HEK293 (cell line): ENCODE measurements around the gene PLIN5.
A peak's percentile ranks its signal among the peaks of the same experiment; 100 is the strongest.

Experiments
- CTCF ChIA-PET: fragments of 350-600 bp; formaldehyde crosslinking; extraction: SDS; loops from one replicate; lab custom pipeline; 2021; ENCODE audit warnings: antibody characterized with exemption; lab: Yijun Ruan, JAX
- POLR2A ChIA-PET: fragments of 300-600 bp; formaldehyde crosslinking; extraction: SDS; loops from one replicate; lab custom pipeline; 2020; ENCODE audit warnings: antibody characterized with exemption, inconsistent platforms; lab: Yijun Ruan, JAX
- H3K27ac ChIP-seq: fragments of 200-500 bp; sonication (Bioruptor generic); 2 replicates; pipeline ENCODE4 v1.5.1; 2014; ENCODE audit warnings: low read depth, low read length, control low read depth, inconsistent platforms; ENCODE audit errors: extremely low read depth
- H3K36me3 ChIP-seq, 2 experiments: fragments of 200-500 bp in 1 of 2; sonication (Bioruptor generic) in 1 of 2; 1 replicate in 1 of 2; 2 replicates in 1 of 2; pipeline ENCODE4 v1.5.1; 2014 to 2017; ENCODE audit warnings: inconsistent platforms in 2 of 2, low read length in 2 of 2; ENCODE audit not compliant: control insufficient read depth in 2 of 2, insufficient read depth in 1 of 2
- H3K4me1 ChIP-seq: fragments of 200-500 bp; sonication (Bioruptor generic); 2 replicates; pipeline ENCODE4 v1.5.1; 2014; ENCODE audit warnings: mild to moderate bottlenecking, low read length, inconsistent platforms; ENCODE audit not compliant: control insufficient read depth, insufficient read depth
- H3K4me3 ChIP-seq: 2 replicates; pipeline ENCODE4 v1.5.1; 2011; ENCODE audit warnings: low read depth, mild to moderate bottlenecking, control low read depth, low read length, moderate library complexity
- H3K9me3 ChIP-seq: fragments of 200-500 bp; sonication (Bioruptor generic); 2 replicates; pipeline ENCODE4 v1.5.1; 2014; ENCODE audit warnings: low read depth, low read length, inconsistent platforms; ENCODE audit not compliant: control insufficient read depth, insufficient read depth
- EGR2 ChIP-seq: fragments of 450-650 bp; formaldehyde crosslinking; IDR thresholded peaks from 2 replicates; pipeline ENCODE4 v1.5.1; 2016; ENCODE audit warnings: low read depth, missing biosample characterization, missing genetic modification characterization
- KLF8 ChIP-seq: fragments of 450-650 bp; formaldehyde crosslinking; IDR thresholded peaks from 2 replicates; pipeline ENCODE4 v1.5.1; 2016; ENCODE audit warnings: missing biosample characterization, missing genetic modification characterization
- SALL2 ChIP-seq: fragments of 450-650 bp; formaldehyde crosslinking; IDR thresholded peaks from 2 replicates; pipeline ENCODE4 v1.5.0; 2017; ENCODE audit warnings: missing biosample characterization, mild to moderate bottlenecking, missing genetic modification characterization, borderline replicate concordance
- SP2 ChIP-seq: fragments of 450-650 bp; formaldehyde crosslinking; IDR thresholded peaks from 2 replicates; pipeline ENCODE4 v1.5.1; 2016; ENCODE audit warnings: missing biosample characterization, missing genetic modification characterization
- TCF7L2 ChIP-seq: IDR thresholded peaks from 2 replicates; pipeline ENCODE4 v1.6.1; 2011; ENCODE audit warnings: low read depth, mild to moderate bottlenecking, inconsistent platforms, low read length, moderate library complexity, borderline replicate concordance
- YY1 ChIP-seq: fragments of 450-650 bp; formaldehyde crosslinking; IDR thresholded peaks from 2 replicates; pipeline ENCODE4 v1.5.1; 2018; ENCODE audit warnings: missing biosample characterization, missing genetic modification characterization
- ZBTB17 ChIP-seq: fragments of 450-650 bp; formaldehyde crosslinking; IDR thresholded peaks from 2 replicates; pipeline ENCODE4 v1.5.1; 2016; ENCODE audit warnings: missing biosample characterization, missing genetic modification characterization
- ZEB2 ChIP-seq: fragments of 450-650 bp; formaldehyde crosslinking; IDR thresholded peaks from 2 replicates; pipeline ENCODE4 v1.5.1; 2016; ENCODE audit warnings: missing biosample characterization, missing genetic modification characterization
- ZNF146 ChIP-seq: fragments of 450-650 bp; formaldehyde crosslinking; IDR thresholded peaks from 2 replicates; pipeline ENCODE4 v1.5.1; 2016; ENCODE audit warnings: missing biosample characterization, missing genetic modification characterization
- ZNF2 ChIP-seq: fragments of 450-650 bp; formaldehyde crosslinking; IDR thresholded peaks from 2 replicates; pipeline ENCODE4 v1.5.1; 2016; ENCODE audit warnings: missing biosample characterization, missing genetic modification characterization
- ZNF239 ChIP-seq: fragments of 450-650 bp; formaldehyde crosslinking; IDR thresholded peaks from 2 replicates; pipeline ENCODE4 v1.5.1; 2016; ENCODE audit warnings: missing biosample characterization, missing genetic modification characterization
- ZNF311 ChIP-seq: fragments of 450-650 bp; formaldehyde crosslinking; IDR thresholded peaks from 2 replicates; pipeline ENCODE4 v1.5.1; 2017; ENCODE audit warnings: missing biosample characterization, missing genetic modification characterization, borderline replicate concordance
- ZNF391 ChIP-seq: fragments of 450-650 bp; formaldehyde crosslinking; IDR thresholded peaks from 2 replicates; pipeline ENCODE4 v1.5.1; 2016; ENCODE audit warnings: low read depth, missing biosample characterization, missing genetic modification characterization, borderline replicate concordance
- ZNF558 ChIP-seq: fragments of 450-650 bp; formaldehyde crosslinking; IDR thresholded peaks from 2 replicates; pipeline ENCODE4 v1.5.1; 2016; ENCODE audit warnings: missing biosample characterization, missing genetic modification characterization
- ZNF621 ChIP-seq: fragments of 450-650 bp; formaldehyde crosslinking; IDR thresholded peaks from 2 replicates; pipeline ENCODE4 v1.5.1; 2017; ENCODE audit warnings: missing biosample characterization, missing genetic modification characterization
- ZNF623 ChIP-seq: fragments of 450-650 bp; formaldehyde crosslinking; IDR thresholded peaks from 2 replicates; pipeline ENCODE4 v1.5.1; 2016; ENCODE audit warnings: missing biosample characterization, missing genetic modification characterization
- ZNF629 ChIP-seq: fragments of 450-650 bp; formaldehyde crosslinking; IDR thresholded peaks from 2 replicates; pipeline ENCODE4 v1.5.1; 2017; ENCODE audit warnings: missing biosample characterization, missing genetic modification characterization
- ZSCAN16 ChIP-seq: fragments of 450-650 bp; formaldehyde crosslinking; IDR thresholded peaks from 2 replicates; pipeline ENCODE4 v1.5.1; 2016; ENCODE audit warnings: missing biosample characterization, missing genetic modification characterization
- ZSCAN30 ChIP-seq: fragments of 450-650 bp; IDR thresholded peaks from 2 replicates; pipeline ENCODE4 v1.5.1; 2018; ENCODE audit warnings: missing biosample characterization, mild to moderate bottlenecking, missing genetic modification characterization, moderate library complexity
- ZXDB ChIP-seq: fragments of 450-650 bp; formaldehyde crosslinking; IDR thresholded peaks from 2 replicates; pipeline ENCODE4 v1.5.1; 2016; ENCODE audit warnings: missing biosample characterization, missing genetic modification characterization
- TF ChIP-seq, protein P1 (sequence below): fragments of 450-650 bp; formaldehyde crosslinking; IDR thresholded peaks from 2 replicates; pipeline ENCODE4 v1.5.1; 2016; ENCODE audit warnings: missing biosample characterization, missing genetic modification characterization, borderline replicate concordance
- TF ChIP-seq, protein P2 (sequence below): fragments of 450-650 bp; formaldehyde crosslinking; IDR thresholded peaks from 2 replicates; pipeline ENCODE4 v1.5.1; 2016; ENCODE audit warnings: missing biosample characterization, missing genetic modification characterization
- TF ChIP-seq, protein P3 (sequence below): fragments of 450-650 bp; formaldehyde crosslinking; IDR thresholded peaks from 2 replicates; pipeline ENCODE4 v1.5.1; 2016; ENCODE audit warnings: missing biosample characterization, missing genetic modification characterization, borderline replicate concordance
- TF ChIP-seq, protein P4 (sequence below): fragments of 450-650 bp; formaldehyde crosslinking; IDR thresholded peaks from 2 replicates; pipeline ENCODE4 v1.5.1; 2016; ENCODE audit warnings: missing biosample characterization, missing genetic modification characterization

The PLIN5 gene

DNA sequence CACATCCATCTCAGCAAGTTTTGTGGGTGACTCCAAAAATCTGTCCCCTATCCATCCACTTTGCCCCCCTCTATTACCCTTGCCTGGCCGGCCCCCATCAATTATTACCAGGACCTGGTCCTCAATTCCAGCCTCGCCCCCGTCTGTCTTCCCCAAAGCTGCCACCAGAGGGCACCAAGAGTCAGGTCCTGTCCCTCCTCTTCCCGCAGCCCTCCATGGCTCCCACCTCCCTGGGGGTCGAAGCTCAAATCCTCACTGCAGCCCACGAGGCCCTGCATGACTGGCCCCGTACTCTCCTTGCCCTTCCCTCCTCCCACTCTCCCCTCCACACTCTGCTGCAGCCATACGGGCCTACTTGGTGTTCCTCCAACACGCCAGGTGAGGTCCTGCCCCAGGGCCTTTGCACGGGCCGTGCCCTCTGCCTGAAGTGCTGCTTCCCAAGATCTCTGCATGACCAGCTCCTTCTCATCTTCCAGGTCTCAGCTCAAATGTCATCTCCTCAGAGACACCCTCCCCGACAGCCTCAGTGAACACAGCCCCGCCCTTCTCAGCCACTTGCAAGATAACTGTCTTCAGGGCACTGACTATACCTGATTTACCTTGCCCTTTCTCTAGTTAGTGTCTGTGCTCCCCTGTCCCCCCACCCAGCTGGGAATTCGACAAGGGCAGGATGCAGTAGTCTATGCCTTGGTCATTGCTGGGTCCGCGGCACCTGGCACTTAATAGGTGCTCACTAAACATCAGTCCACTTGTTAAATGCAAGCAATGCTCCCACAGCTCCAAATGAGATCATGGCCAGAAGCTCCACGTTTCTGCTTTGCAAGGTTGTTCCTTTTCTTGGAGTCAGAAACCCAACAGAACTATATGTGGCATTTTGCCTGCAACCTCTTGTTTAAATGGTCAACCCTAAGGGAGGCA is 41.3 kb upstream of the PLIN5 start:
- POLR2A ChIA-PET = interaction anchor here (0.7 to 1.5 kb wide), 3 partner anchors 8 to 295 kb away, joined by 3 to 10 read pairs (median 4); no protein-coding TSS in a partner anchor
- H3K36me3 ChIP-seq = no peaks in the 10 kb centered on the region
- no peak overlapping the region for H3K27ac ChIP-seq
- H3K4me3 ChIP-seq = no peak overlapping the region
- peaks cover 4% of the 10 kb centered on the region for H3K4me1 ChIP-seq
- CTCF ChIA-PET = interaction anchor here (0.6 to 3.7 kb wide), 26 partner anchors 9 to 271 kb away, joined by 3 to 46 read pairs (median 6); partner anchors contain the start of genes FEM1A, PLIN5, SEMA6B and TICAM1
- no peaks in the 10 kb centered on the region for H3K9me3 ChIP-seq
- TF ChIP-seq ZBTB17 (tag by site-specific recombination) (peak; percentile 60), ZNF629 (no peak), ZEB2 (tag by site-specific recombination) (peak; percentile 73), ZNF558 (tag by site-specific recombination) (peak; percentile 97), KLF8 (tag by site-specific recombination) (peak; percentile 84; the same call in 1 of the 2 replicates), ZNF2 (tag by site-specific recombination) (0 out of 2 replicates have a peak, but pooled peaks have one; percentile 64), TCF7L2 (no peak), ZNF239 (peak; percentile 54; the same call in 1 of the 2 replicates), ZNF391 (no peak; the same call in 1 of the 2 replicates), ZSCAN16 (no peak), EGR2 (peak; percentile 72), YY1 (peak; percentile 11; the same call in 1 of the 2 replicates), ZXDB (tag by site-specific recombination) (peak; percentile 48; the same call in 1 of the 2 replicates), ZNF623 (tag by site-specific recombination) (peak; percentile 100), SP2 (tag by site-specific recombination) (peak; percentile 47), SALL2 (0 out of 2 replicates have a peak, but pooled peaks have one; percentile 29), ZNF621 (tag by site-specific recombination) (no peak), ZSCAN30 (peak; percentile 51; the same call in 1 of the 2 replicates), ZNF146 (0 out of 2 replicates have a peak, but pooled peaks have one; percentile 16), ZNF311 (tag by site-specific recombination) (no peak)
- TF ChIP-seq, protein P1, sequence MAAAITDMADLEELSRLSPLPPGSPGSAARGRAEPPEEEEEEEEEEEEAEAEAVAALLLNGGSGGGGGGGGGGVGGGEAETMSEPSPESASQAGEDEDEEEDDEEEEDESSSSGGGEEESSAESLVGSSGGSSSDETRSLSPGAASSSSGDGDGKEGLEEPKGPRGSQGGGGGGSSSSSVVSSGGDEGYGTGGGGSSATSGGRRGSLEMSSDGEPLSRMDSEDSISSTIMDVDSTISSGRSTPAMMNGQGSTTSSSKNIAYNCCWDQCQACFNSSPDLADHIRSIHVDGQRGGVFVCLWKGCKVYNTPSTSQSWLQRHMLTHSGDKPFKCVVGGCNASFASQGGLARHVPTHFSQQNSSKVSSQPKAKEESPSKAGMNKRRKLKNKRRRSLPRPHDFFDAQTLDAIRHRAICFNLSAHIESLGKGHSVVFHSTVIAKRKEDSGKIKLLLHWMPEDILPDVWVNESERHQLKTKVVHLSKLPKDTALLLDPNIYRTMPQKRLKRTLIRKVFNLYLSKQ (tag by site-specific recombination) = no peak
- TF ChIP-seq, protein P2, sequence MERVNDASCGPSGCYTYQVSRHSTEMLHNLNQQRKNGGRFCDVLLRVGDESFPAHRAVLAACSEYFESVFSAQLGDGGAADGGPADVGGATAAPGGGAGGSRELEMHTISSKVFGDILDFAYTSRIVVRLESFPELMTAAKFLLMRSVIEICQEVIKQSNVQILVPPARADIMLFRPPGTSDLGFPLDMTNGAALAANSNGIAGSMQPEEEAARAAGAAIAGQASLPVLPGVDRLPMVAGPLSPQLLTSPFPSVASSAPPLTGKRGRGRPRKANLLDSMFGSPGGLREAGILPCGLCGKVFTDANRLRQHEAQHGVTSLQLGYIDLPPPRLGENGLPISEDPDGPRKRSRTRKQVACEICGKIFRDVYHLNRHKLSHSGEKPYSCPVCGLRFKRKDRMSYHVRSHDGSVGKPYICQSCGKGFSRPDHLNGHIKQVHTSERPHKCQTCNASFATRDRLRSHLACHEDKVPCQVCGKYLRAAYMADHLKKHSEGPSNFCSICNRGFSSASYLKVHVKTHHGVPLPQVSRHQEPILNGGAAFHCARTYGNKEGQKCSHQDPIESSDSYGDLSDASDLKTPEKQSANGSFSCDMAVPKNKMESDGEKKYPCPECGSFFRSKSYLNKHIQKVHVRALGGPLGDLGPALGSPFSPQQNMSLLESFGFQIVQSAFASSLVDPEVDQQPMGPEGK (tag by site-specific recombination) = peak; percentile 29; the same call in 1 of the 2 replicates
- TF ChIP-seq, protein P3, sequence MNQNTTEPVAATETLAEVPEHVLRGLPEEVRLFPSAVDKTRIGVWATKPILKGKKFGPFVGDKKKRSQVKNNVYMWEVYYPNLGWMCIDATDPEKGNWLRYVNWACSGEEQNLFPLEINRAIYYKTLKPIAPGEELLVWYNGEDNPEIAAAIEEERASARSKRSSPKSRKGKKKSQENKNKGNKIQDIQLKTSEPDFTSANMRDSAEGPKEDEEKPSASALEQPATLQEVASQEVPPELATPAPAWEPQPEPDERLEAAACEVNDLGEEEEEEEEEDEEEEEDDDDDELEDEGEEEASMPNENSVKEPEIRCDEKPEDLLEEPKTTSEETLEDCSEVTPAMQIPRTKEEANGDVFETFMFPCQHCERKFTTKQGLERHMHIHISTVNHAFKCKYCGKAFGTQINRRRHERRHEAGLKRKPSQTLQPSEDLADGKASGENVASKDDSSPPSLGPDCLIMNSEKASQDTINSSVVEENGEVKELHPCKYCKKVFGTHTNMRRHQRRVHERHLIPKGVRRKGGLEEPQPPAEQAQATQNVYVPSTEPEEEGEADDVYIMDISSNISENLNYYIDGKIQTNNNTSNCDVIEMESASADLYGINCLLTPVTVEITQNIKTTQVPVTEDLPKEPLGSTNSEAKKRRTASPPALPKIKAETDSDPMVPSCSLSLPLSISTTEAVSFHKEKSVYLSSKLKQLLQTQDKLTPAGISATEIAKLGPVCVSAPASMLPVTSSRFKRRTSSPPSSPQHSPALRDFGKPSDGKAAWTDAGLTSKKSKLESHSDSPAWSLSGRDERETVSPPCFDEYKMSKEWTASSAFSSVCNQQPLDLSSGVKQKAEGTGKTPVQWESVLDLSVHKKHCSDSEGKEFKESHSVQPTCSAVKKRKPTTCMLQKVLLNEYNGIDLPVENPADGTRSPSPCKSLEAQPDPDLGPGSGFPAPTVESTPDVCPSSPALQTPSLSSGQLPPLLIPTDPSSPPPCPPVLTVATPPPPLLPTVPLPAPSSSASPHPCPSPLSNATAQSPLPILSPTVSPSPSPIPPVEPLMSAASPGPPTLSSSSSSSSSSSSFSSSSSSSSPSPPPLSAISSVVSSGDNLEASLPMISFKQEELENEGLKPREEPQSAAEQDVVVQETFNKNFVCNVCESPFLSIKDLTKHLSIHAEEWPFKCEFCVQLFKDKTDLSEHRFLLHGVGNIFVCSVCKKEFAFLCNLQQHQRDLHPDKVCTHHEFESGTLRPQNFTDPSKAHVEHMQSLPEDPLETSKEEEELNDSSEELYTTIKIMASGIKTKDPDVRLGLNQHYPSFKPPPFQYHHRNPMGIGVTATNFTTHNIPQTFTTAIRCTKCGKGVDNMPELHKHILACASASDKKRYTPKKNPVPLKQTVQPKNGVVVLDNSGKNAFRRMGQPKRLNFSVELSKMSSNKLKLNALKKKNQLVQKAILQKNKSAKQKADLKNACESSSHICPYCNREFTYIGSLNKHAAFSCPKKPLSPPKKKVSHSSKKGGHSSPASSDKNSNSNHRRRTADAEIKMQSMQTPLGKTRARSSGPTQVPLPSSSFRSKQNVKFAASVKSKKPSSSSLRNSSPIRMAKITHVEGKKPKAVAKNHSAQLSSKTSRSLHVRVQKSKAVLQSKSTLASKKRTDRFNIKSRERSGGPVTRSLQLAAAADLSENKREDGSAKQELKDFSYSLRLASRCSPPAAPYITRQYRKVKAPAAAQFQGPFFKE = 0 out of 2 replicates have a peak, but pooled peaks have one; percentile 76
- TF ChIP-seq, protein P4, sequence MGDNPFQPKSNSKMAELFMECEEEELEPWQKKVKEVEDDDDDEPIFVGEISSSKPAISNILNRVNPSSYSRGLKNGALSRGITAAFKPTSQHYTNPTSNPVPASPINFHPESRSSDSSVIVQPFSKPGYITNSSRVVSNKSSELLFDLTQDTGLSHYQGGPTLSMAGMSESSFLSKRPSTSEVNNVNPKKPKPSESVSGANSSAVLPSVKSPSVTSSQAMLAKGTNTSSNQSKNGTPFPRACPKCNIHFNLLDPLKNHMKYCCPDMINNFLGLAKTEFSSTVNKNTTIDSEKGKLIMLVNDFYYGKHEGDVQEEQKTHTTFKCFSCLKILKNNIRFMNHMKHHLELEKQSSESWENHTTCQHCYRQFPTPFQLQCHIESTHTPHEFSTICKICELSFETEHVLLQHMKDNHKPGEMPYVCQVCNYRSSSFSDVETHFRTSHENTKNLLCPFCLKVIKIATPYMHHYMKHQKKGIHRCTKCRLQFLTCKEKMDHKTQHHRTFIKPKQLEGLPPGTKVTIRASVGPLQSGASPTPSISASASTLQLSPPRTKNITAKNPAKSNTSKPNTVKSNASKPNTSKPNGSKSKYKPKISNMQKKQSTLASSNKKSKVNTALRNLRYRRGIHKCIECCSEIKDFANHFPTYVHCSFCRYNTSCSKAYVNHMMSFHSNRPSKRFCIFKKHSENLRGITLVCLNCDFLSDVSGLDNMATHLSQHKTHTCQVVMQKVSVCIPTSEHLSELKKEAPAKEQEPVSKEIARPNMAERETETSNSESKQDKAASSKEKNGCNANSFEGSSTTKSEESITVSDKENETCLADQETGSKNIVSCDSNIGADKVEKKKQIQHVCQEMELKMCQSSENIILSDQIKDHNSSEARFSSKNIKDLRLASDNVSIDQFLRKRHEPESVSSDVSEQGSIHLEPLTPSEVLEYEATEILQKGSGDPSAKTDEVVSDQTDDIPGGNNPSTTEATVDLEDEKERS (tag by site-specific recombination) = peak; percentile 100
